ENCODE results near the gene KRT82. TPM values are rescaled to one million over a fixed set of nuclear protein-coding genes. Genes with fewer than 3 reads are reported as not detected.

The KRT82 gene
- total RNA-seq, 2 donors from 2014 or later, result not detected

DNA sequence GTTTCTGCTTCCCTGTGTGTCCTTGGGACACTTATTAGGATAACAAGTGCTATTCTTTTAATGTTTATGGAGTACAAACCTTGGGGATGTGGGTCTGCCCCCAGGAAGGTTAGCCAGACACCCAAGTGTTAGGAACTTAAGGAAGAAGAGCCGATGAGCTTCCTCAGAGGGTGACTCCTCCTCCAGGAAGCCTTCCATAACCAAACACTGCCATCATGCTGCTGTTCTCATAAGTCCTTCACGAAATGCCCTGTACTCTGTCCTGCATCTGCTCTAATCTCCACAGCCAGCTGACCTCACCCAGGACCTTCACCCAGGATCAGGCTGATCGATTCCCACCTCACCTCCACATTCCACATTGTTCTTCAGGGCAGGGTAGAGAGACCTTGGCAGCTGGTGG lies 37.6 kb downstream of the KRT82 start:
- intact Hi-C loops (cut with DNase I), result no loop called here
- DNase-seq (ENCODE audit: low spot score), result no peak

DNA sequence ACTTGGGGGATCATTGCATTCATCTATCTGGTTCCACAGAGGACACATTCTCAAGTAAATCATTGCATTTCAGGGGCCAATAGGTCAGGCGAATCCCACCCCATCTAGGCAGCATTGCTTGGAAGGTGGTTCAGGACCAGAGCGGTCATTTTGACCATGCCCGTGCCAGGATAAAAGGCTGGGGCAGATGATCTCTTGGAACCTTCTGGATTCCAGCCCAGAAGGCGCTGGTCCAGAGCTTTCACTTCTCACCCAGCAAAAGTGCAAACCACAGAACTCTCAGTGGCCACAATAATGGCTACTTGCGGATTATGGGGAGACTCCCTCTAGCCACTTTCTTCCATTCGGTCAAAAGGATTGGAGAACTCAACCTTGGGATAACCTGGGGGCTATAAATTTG lies 38.3 kb downstream of the KRT82 start:
- intact Hi-C loops (cut with DNase I), result no loop called here

DNA sequence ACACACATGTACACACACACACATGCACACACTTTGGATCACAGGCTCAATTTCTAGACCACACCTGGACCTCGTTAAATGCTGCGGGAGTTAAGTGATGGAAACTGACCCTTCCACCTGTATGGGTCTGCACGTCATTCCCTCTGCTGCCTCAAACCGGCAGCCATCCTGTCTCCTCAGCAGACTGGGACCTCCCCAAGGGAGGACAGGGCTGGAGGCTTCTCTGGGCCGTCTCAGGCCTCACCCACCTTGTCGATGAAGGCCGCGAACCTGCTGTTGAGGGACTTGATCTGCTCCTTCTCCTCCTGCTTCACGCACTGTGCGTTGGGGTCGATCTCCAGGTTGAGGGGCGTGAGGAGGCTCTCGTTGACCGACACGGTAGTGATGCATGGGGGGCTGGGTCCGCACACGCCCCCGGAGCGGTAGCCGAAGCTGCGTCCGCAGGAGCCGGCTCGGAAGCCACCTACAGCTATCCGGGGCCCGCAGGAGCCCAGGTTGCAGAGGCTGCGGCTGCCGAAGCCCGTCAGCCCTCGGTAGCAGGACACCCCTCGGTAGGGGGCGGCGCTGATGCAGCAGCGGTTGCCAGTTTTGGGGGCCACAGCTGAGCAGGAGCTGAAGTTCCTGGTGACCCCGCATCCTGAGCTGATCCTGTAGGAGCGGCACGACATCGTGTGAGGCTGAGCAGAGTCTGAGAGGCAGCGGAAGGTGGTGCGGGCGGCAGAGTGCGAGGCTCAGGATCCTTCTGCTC lies 39.2 kb downstream of the KRT82 start, which contains the start of gene KRT85:
Gene KRT85 (minus strand): TSS at position 744 of the 748 bp plus-strand sequence. CDS start 76 bp downstream, at position 668.
- DNase-seq (ENCODE audit: low spot score), result no peak

More for the DNA sequence above, 38.3 kb downstream of the KRT82 start:
- no peak for DNase-seq (ENCODE audit: low spot score)

DNA sequence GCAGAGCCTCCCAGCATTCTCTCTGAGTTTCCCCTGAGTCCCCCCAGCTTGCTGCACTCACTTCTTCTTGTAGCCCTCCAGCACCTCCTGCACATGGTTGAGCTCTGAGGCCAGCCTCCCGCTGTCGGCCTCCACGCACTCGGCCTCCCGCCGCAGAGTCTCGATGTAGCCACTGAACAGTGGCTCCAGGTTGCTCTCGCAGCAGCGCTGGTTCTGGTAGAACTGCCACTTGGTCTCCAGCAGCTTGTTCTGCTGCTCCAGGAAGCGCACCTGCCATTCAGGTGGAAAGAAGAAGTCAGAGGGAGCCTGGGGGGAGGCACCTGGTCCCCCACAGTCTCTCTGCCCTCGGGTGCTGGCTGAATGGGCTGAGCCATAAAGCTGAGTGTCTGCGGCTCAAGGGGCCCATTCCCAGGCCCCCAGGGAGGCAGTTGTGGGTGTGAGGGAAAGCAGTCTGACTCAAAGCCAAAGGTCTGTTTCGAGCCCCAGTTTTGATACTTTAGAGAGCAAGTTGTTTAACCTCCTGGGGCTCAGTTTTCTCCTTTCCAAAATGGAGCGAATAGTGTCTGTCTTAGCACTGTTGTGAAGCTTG lies 41.1 kb downstream of the KRT82 start:
- intact Hi-C loops (cut with DNase I), result no loop called here
- no peak for DNase-seq (ENCODE audit: low spot score)

More for the DNA sequence above, 39.2 kb downstream of the KRT82 start, which contains the start of gene KRT85:
- intact Hi-C loops (cut with DNase I), result no loop called here

DNA sequence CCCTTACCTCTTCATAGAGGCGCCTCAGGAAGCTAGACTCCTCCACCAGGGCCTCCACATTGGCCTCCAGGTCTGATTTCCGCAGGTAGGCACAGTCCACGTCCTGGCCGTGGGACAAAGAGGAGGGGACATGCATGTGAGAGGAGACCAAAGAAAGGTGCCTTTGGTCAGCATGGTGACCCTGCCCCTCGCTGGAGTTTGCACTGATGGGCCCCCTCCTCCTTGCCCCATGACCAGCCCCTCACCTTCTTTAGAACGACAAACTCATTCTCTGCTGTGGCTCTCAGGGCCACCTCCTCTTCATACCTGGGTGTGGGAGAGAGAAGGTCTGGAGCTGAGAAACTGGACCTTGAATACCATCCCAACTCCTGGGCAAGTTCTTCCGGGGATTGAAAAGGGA lies 42.1 kb downstream of the KRT82 start:
- intact Hi-C loops (cut with DNase I), result no loop called here
- no peak for DNase-seq (ENCODE audit: low spot score)

DNA sequence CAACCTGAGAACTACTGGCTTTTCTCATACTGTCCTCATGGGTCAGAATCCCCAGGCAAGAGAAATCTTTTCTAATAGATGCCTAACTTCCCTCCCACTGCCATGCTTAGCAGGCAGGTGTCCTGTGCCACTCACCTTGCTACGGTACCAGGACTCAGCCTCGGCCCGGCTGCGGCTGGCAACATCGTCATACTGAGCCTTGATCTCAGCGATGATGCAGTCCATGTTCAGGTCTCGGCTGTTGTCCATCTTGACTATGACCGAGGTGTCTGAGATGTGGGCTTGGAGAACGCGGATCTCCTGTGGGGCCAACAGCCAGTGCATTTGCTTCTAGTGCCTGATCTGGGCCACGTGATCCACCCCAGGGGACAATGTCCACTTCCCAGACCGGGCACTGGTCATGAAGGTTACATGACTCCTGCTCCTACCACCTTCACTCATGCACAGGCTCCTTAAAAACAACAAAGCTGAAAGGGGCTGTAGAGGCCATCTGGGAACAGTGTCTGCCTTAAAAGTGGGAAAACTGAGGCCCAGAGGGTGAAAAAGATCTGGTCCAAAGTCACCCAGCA lies 42.9 kb downstream of the KRT82 start:
- intact Hi-C loops (cut with DNase I), result no loop called here
- no peak for DNase-seq (ENCODE audit: low spot score)

DNA sequence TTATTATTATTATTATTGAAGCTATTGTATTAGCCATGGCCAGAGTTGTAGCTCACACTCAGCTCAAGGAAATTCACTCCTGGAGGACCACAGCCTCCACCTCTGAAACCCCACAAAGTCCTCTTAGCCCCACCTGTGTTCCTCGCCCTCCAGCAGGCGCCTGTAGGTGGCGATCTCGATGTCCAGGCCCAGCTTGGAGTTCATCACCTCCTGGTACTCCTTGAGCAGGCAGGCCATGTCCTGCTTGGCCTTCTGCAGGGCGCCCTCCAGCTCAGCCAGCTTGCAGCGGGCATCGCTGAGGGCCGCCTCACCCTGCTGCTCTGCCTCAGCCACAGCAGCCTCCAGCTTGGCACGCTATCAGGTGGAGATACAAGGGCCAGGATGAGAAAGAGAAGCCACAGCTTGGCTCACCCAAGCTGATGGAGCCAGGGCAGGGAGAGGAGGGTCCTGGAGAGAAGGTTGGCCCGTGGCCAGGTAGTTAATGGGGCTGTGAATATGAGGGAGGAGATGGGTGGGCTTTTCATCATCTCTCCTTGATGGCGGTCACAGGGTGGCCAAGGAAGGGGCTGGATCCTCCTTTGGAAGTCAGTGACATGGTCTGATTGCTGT lies 43.9 kb downstream of the KRT82 start:
- intact Hi-C loops (cut with DNase I), result no loop called here
- DNase-seq (ENCODE audit: low spot score), result no peak

DNA sequence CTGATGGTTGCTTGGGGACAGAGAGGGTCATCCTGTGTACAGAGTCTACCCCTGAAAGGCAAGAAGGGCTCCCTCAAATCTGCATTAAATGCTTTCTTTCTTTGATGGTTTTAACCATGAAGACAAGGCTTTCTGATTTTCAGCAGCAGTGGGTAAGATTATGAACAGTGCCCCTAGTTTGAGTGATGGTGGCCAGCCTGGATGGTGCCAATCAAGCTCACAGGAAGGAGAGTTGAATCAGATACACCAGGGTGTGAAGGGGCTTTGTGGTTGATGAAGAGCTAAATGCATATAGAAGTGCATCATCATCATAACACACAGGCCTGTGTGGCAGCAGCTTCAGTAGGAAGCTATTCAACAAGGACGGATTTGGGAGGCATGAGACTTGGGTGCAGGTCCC lies 44.6 kb downstream of the KRT82 start:
- intact Hi-C loops (cut with DNase I), result no loop called here
- DNase-seq (ENCODE audit: low spot score), result no peak

DNA sequence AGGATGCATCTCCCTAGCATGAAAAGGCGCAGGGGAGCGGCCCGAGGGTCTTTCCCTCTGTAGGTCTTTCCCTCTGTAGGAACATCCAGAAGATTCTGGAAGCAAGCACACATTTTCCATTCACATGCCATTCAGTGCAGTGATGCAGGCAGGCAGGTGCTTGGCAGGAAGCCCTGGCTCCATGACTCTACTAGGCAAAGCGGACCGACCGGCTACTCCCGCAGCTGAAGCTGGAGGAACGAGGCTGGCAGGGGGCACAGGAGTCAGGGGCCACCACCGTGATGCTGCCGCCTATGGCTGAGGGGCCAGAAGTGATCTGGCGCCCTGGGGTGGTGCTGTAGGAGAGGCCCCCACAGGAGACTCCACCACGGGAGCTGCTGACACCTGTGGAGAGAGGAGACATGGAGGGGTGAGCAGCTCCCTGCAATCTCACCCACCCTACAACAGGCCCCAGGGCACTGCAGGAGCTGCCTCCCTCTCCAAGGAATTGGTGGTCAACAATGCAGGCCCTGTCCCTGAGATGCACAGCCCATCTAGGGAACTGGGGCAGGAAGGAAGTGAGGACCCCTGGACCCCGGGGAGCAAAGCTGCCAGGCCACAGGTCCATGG lies 45.4 kb downstream of the KRT82 start:
- intact Hi-C loops (cut with DNase I), result no loop called here
- no peak for DNase-seq (ENCODE audit: low spot score)

DNA sequence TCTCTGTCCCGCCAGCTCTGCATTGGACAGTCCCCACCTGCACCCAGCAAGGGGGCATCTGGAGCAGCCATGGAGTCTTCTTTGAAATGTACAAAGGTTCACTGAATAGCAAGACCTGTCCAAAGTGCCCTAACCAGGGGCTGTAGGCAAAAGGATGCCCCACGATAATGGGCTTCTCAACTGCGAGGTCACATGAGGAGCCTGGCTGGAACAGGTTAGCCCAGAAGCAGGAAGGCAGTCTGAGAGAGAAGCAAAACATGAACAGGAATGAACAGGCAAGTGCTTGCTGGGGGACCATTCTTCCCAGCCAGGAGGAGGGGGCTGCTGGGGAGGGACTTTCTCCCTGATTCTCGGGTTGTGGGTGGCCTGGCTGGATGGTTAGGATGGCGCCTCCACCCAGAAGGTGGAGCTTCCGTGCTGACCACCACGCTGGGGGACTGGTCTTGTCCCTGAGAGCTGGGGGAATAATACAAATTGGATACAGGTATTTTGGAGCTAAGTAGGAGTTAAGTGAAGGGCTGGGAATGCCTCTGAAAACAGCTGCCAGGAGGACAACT lies 46.0 kb downstream of the KRT82 start:
- no peak for DNase-seq (ENCODE audit: low spot score)
- intact Hi-C loops (cut with DNase I), result no loop called here

DNA sequence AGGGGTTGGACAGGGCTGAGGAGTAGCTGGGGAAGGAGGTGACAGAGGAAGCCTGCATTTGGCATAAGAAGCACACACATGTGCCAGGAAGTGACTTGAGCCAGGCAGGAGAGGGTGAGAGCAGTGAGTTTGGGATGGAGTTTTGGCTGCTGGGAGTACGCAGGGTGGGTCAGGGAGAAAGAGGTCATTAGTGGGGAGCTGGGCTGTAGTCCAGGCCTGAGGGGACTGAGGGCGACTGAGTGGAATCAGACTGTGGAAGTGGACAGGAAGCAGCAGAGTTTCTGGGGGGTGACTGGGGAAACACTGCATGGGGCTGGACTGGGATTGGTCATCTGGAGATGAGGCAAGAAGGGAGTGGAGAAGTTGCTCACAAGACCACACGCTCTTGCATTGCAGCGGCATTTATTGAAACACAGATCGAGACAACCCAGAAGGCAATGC lies 46.5 kb downstream of the KRT82 start:
- intact Hi-C loops (cut with DNase I), result no loop called here
- no peak for DNase-seq (ENCODE audit: low spot score)

DNA sequence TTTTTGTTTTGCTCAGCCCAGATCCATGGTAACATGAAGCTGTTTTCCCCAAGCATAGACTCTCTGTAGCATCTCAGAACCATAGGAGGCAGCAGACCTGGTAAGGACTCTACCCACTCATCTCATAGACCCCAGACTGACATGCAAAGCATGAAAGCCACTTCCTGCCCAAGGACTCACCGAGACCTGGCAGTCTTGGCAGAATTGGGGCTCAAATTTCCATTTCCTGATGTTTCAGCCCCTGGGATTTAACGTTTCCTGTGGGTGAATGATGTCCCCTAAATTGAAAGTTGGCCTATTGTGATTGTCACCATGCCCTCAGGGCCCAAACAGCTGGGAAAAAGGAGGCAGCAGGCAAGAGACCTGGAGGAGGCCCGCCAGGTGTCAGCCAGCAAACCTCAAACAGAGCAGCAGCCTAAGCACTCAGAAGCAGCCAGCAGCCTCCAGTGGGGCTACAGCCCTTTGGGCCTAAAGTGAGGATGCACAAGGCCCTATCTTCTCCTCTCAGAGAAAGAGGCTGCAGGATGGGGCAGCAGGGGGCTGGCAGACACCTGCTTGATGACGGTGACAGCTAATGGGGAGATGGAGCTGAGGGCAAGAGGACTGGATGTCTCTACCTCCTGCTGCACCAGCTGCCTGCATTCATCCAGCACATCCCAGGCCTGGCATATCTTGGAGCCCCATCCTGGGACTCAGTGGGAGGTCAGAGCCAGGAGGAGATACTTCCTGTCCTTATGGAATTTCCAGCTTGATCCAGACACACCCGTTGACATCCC lies 47.4 kb downstream of the KRT82 start:
- DNase-seq (ENCODE audit: low spot score), result no peak
- intact Hi-C loops (cut with DNase I), result no loop called here

DNA sequence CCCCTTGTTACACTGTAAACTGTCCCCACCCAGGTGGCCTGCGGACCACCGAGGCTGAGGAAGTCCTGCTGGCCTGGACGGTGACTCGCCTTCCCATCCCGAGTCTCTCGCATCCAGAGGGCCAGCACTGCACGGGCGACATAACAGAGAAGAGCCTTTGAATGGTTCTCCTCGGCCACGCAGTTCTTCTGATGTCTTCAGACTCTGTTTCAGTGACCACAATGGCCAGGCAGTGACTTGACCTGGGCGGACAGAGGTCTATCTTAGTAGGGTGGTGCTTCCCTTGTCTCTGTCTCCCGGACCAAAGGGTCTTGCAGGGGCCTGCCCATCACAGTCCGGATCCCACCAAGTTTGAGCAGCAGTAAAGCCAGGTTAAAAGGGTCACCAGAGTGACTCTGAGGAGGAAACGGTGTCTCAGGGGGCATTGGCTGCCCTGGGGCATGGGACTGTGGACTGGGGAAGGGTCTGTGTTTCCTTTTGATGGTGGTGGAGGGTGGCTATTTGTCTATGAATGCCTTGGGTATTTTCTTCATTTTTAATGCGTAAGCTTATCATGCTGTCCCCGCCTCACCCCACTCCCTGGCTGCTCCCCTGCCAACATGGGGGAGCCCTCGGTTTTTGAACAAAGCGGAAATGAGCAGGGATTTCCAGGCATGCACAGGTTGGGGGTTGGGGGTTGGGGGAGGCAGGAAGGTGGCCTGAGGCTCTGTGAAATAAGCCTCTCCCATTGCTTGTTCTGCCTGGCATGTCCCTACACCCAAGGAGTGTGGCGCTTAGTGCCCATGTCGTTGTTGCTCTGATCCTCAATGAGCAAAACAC lies 49.2 kb downstream of the KRT82 start:
- intact Hi-C loops (cut with DNase I), result no loop called here
- DNase-seq (ENCODE audit: low spot score), result no peak

DNA sequence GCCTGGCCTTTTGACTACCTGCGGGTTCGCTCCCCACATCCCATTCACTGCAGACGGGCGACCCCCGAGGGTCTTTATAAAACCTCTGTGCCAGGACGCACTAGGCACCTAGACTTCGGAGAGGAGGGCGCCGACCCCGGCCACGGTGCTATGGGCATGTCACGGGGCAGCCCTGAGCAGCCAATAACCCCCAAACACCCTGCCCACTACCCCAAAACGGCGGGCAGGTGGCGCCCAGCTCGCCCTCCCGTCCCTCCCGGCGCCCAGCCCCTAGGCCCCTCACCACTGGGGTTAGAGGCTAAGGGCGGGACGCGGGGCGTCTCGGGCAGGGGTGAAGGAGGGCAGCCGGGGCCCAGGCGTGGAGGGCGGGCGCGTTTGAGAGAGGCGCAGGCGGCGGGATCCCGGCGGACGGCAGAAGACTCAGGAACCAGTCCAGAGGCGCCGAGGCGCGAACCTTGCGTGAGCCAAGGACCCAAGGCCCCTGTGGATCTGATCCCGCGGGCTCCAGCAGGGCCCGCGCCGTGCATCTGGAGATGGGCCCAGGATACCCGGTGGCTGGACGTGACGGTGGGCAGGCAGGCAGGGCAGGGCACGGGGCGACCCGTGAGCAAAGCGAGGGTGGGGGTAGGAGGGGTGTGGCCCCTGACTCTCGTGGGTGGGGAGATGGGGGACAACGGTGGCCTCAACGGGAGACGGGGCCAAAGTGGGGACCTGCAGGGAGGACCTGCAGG lies 49.9 kb downstream of the KRT82 start:
- DNase-seq (ENCODE audit: low spot score), result no peak
- intact Hi-C loops (cut with DNase I), result no loop called here

DNA sequence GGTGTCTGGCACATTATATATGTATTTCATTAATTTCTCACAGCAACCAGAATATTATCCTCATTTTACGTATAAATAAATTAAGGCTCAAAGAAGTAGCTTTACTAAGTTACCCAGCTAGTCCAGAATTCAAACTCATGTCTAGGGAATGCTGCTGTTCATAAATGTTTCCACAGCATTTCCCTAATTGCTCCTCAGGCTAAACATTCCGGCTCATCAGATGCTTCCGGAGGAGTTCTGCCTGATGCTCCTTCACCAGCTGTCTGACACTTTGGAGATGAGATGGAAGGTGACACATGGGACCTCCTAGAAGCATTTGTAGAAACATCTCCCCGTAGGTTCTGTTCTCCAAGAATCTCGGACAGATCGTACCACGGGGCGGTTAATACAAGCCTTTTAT lies 51.0 kb downstream of the KRT82 start:
- intact Hi-C loops (cut with DNase I), result no loop called here
- DNase-seq (ENCODE audit: low spot score), result no peak

DNA sequence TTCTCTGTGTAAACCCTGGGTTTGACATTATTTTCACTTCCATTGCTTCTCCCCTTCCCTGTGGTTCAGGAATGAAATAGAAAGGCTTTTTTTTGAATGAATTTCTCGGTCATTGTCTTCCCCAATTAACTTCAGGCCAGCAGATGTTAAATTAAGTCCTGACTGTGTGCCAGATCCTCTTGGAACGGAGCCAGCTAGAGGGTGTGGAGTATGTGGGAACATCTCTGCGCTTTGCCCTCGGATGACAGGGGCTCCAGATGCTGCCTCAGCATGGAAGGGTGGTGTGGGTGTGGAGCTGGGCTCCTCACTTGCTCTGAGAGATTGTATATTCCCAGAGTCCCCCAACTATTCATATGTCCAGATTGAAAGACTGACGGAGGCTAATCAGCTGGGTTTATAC lies 51.9 kb downstream of the KRT82 start:
- intact Hi-C loops (cut with DNase I), result no loop called here
- no peak for DNase-seq (ENCODE audit: low spot score)

DNA sequence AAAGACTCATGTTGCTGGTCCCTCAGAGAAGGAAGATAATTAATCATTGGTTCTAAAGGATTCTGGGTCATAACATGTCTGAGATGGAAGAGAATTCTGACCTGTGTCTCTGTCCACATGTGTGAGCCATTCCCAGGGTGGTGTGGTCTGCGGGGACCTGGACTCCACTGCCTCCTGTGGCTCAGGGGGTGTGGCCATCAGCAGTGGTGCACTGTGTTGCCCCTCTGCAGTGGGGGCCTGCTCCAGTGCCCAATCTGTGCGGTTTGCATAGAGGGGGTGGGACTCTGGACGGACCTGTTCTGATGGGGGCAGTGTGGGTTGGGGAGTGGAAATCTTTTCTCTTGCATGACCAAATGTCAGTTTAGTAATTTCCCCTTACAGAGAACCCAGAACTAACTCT lies 52.4 kb downstream of the KRT82 start:
- intact Hi-C loops (cut with DNase I), result no loop called here

More for the DNA sequence above, 52.4 kb downstream of the KRT82 start:
- DNase-seq (ENCODE audit: low spot score), result no peak

All from posterior vena cava (tissue), 2 donors.